HG03432 (cell line): ENCODE data around the gene CERS3.

Experiments used
- ATAC-seq: cut with Tn5 transposase; IDR thresholded peaks from one replicate; pipeline ENCODE4 v1.9.1; 2021; ENCODE audit warnings: mild to moderate bottlenecking, moderate library complexity; ENCODE audit not compliant: unreplicated experiment

The CERS3 gene

DNA sequence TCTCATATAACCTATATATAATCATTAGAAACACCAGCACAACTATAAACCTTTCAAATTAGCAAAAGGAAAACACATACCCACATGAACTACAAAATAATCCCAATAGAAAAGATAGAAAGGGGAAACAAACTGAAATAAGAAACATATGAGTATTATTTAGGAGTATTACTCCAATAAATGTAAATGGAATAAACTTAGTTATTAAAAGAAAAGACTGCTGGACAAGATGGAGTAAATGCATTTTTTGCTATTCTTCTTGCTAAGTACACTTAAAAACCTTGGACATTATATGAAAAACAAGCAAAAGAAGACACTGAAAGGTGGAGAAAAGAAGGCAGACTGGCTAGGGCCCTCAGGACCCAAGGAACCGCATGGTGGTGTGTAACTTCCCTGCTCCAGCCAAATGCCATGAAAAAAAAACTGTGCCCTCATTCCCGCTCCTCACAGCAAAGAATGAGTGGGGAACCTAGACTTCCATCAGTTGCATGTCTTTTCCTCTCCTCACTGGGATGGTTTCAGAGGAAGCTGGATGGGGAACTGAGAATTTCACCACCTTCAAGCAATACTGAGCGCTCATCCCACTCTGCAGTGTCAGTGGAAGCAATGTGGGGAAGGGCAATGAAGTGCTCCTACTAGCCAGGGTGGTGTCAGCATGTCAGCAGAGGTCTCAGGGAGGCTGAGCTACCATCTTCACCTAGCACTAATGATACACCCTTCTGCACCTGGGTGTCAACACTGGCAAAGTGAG is 143.3 kb downstream of the CERS3 start:
- ATAC-seq = no peak

DNA sequence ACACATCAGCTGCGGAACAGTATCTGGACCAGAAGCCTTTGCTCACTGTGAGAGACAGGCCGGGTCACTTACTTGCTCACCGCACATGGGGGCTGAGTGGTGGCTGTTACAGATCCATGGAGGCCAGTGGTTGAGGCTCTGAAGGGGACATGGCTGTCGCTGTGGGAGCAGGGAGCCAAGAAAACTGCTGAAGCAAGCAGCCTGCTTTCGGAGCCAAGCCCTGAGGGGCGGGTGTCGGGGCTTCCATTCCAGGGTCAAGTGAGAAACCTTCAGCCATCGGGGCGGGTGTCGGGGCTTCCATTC is 144.7 kb downstream of the CERS3 start:
- no peak for ATAC-seq

- no peak for ATAC-seq
Observed at GRCh38 chr15:100383302-100384107, 145.2 kb downstream of the CERS3 start.

GRCh38 chr15:100373942-100374341 is 154.8 kb downstream of the CERS3 start:
- ATAC-seq = no peak

GRCh38 chr15:100373120-100373896 is 155.4 kb downstream of the CERS3 start:
- ATAC-seq = no peak

DNA sequence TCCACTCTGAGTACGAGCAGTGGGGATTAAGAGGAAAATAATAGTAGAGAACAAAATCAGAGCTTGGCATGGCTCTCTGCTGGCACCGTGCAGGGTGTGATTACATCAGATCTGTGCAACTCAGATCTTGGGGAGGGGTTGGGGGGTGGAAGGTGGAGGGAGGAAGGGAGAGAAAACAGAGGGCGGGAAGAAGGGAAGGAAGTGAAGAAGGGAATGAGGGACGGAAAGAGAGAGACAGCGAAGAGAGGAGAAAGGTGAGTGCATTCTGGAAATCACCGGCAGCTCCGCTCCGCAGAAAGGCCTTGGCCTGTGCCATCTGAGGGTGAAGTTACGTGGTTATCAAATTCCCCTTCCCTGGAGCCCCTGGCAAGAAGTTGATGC is 156.0 kb downstream of the CERS3 start:
- no peak for ATAC-seq

GRCh38 chr15:100355342-100355741 is 173.4 kb downstream of the CERS3 start:
- no peak for ATAC-seq

DNA sequence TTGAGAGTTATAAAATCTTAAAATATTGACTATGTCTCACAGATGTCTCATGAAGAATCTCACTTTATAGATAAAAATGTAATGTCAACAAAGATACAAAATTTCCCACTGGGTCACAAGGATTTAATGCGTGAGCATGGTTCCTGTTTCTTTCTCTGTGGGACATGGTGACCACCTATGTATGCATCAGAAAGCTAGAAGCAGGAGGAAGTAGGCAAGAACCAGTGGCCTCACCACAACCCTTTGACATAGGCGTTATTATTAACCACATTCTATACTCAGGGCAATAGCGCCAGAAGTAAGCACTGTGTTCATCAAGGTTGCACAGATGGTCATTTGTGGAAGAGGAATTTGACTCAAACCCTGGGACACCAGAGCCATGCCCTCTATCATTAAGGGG is 175.3 kb downstream of the CERS3 start:
- no peak for ATAC-seq

GRCh38 chr15:100350434-100351226 is 178.1 kb downstream of the CERS3 start:
- no peak for ATAC-seq
